ENCODE results near the gene CERCAM.
A peak's percentile ranks its signal among the peaks of the same experiment; 100 is the strongest.
"Not testable (repeated sequence)": the region's sequence is repeated elsewhere in the genome, so short reads cannot be mapped to it uniquely, and the experiment has no call there.

Gene CERCAM

GRCh38 chr9:128428644-128429512, 8.2 kb downstream of the CERCAM start:
- Histone ChIP-seq H3K4me3 (no peak overlapping the region), H3K27ac (no peak overlapping the region)

GRCh38 chr9:128429513-128430086, 8.9 kb downstream of the CERCAM start:
- H3K27ac ChIP-seq = no peak overlapping the region
- no peaks in the 10 kb centered on the region for H3K9me3 ChIP-seq
- no peaks in the 10 kb centered on the region for H3K27me3 ChIP-seq
- no peak for TF ChIP-seq Cebpa-rat (IDR thresholded peaks at IDR 0.05)
- H3K9ac ChIP-seq = no peak overlapping the region
- no peak overlapping the region for H3K4me2 ChIP-seq
- H3K36me3 ChIP-seq = peaks cover 89% of the 10 kb centered on the region
- no peaks in the 10 kb centered on the region for H4K20me1 ChIP-seq
- H3K4me1 ChIP-seq = peaks cover 9% of the 10 kb centered on the region; the same call in 1 of the 2 replicates
- H3K4me3 ChIP-seq = no peak overlapping the region

More at GRCh38 chr9:128428644-128429512, 8.2 kb downstream of the CERCAM start:
- H3K4me1 ChIP-seq = peaks cover 7% of the 10 kb centered on the region; the same call in 1 of the 2 replicates
- H3K9ac ChIP-seq = no peak overlapping the region
- no peaks in the 10 kb centered on the region for H3K9me3 ChIP-seq
- H4K20me1 ChIP-seq = no peaks in the 10 kb centered on the region
- H3K4me2 ChIP-seq = no peak overlapping the region
- peaks cover 89% of the 10 kb centered on the region for H3K36me3 ChIP-seq
- no peaks in the 10 kb centered on the region for H3K27me3 ChIP-seq
- no peak for TF ChIP-seq Cebpa-rat (IDR thresholded peaks at IDR 0.05)

GRCh38 chr9:128431207-128431606, 10.6 kb downstream of the CERCAM start:
- Histone ChIP-seq H3K9me3 (no peaks in the 10 kb centered on the region), H3K4me3 (no peak overlapping the region), H3K4me1 (peaks cover 9% of the 10 kb centered on the region; the same call in 1 of the 2 replicates), H3K27me3 (no peaks in the 10 kb centered on the region), H3K27ac (no peak overlapping the region), H3K4me2 (no peak overlapping the region), H3K9ac (no peak overlapping the region), H4K20me1 (no peaks in the 10 kb centered on the region), H3K36me3 (peaks cover 85% of the 10 kb centered on the region)
- no peak for TF ChIP-seq Cebpa-rat (IDR thresholded peaks at IDR 0.05)

GRCh38 chr9:128434340-128434739, 13.7 kb downstream of the CERCAM start:
- no peaks in the 10 kb centered on the region for H4K20me1 ChIP-seq
- H3K4me1 ChIP-seq = peaks cover 22% of the 10 kb centered on the region
- H3K27me3 ChIP-seq = no peaks in the 10 kb centered on the region
- H3K9me3 ChIP-seq = no peaks in the 10 kb centered on the region
- H3K27ac ChIP-seq = no peak overlapping the region
- H3K4me2 ChIP-seq = no peak overlapping the region
- peaks cover 65% of the 10 kb centered on the region for H3K36me3 ChIP-seq
- no peak for TF ChIP-seq Cebpa-rat (IDR thresholded peaks at IDR 0.05)
- no peak overlapping the region for H3K9ac ChIP-seq
- no peak overlapping the region for H3K4me3 ChIP-seq

- no peak for TF ChIP-seq Cebpa-rat (IDR thresholded peaks at IDR 0.05)
- no peak overlapping the region for H3K4me3 ChIP-seq
- H3K27ac ChIP-seq = no peak overlapping the region
- no peaks in the 10 kb centered on the region for H4K20me1 ChIP-seq
- H3K27me3 ChIP-seq = no peaks in the 10 kb centered on the region
- H3K9ac ChIP-seq = no peak overlapping the region
- H3K4me1 ChIP-seq = peaks cover 35% of the 10 kb centered on the region
- H3K4me2 ChIP-seq = no peak overlapping the region
- H3K9me3 ChIP-seq = no peaks in the 10 kb centered on the region
- H3K36me3 ChIP-seq = peaks cover 52% of the 10 kb centered on the region
Observed at GRCh38 chr9:128435611-128436010, 15.0 kb downstream of the CERCAM start.

- H3K9ac ChIP-seq = peak overlapping the region; percentile 21; the same call in 1 of the 2 replicates
- H3K9me3 ChIP-seq = no peaks in the 10 kb centered on the region
- H3K4me2 ChIP-seq = peak overlapping the region; percentile 80
- H3K27me3 ChIP-seq = no peaks in the 10 kb centered on the region
- peaks cover 36% of the 10 kb centered on the region for H3K4me1 ChIP-seq
- peak overlapping the region; percentile 52 for H3K27ac ChIP-seq
- H4K20me1 ChIP-seq = no peaks in the 10 kb centered on the region
- H3K4me3 ChIP-seq = peak overlapping the region; percentile 8; the same call in 1 of the 2 replicates
- H3K36me3 ChIP-seq = peaks cover 30% of the 10 kb centered on the region; the same call in 1 of the 2 replicates
- TF ChIP-seq Cebpa-rat (IDR thresholded peaks at IDR 0.05) = no peak
Observed at GRCh38 chr9:128438343-128439109, 17.9 kb downstream of the CERCAM start.

GRCh38 chr9:128439273-128439672, 18.6 kb downstream of the CERCAM start:
- Histone ChIP-seq H3K27ac (peak overlapping the region; percentile 52), H3K4me3 (peak overlapping the region; percentile 8; the same call in 1 of the 2 replicates), H3K27me3 (no peaks in the 10 kb centered on the region), H4K20me1 (no peaks in the 10 kb centered on the region), H3K4me1 (peaks cover 30% of the 10 kb centered on the region), H3K9ac (peak overlapping the region; percentile 21; the same call in 1 of the 2 replicates), H3K4me2 (peak overlapping the region; percentile 80), H3K36me3 (peaks cover 23% of the 10 kb centered on the region; the same call in 1 of the 2 replicates), H3K9me3 (no peaks in the 10 kb centered on the region)
- no peak for TF ChIP-seq Cebpa-rat (IDR thresholded peaks at IDR 0.05)

GRCh38 chr9:128442150-128442549, 21.5 kb downstream of the CERCAM start:
- Histone ChIP-seq H3K27ac (no peak overlapping the region), H3K9me3 (no peaks in the 10 kb centered on the region), H3K36me3 (no peaks in the 10 kb centered on the region), H3K4me2 (no peak overlapping the region), H3K4me1 (peaks cover 30% of the 10 kb centered on the region), H4K20me1 (no peaks in the 10 kb centered on the region), H3K9ac (no peak overlapping the region), H3K4me3 (no peak overlapping the region), H3K27me3 (no peaks in the 10 kb centered on the region)
- no peak for TF ChIP-seq Cebpa-rat (IDR thresholded peaks at IDR 0.05)

- not testable (repeated sequence) for H3K9ac ChIP-seq, H4K20me1 ChIP-seq, H3K9me3 ChIP-seq, H3K4me3 ChIP-seq, H3K27me3 ChIP-seq, H3K36me3 ChIP-seq, H3K27ac ChIP-seq, H3K4me1 ChIP-seq, H3K4me2 ChIP-seq
Observed at GRCh38 chr9:128446505-128446904, 25.8 kb downstream of the CERCAM start.

Measured in BLaER1 (cell line).